Measurements from ENCODE around the gene TAF3. TPM values are rescaled to one million over a fixed set of nuclear protein-coding genes. Genes with fewer than 3 reads are reported as not detected.

The TAF3 gene
- polyA plus RNA-seq, 3 donors: 1.6 to 3.9 (median 3.4) TPM

DNA sequence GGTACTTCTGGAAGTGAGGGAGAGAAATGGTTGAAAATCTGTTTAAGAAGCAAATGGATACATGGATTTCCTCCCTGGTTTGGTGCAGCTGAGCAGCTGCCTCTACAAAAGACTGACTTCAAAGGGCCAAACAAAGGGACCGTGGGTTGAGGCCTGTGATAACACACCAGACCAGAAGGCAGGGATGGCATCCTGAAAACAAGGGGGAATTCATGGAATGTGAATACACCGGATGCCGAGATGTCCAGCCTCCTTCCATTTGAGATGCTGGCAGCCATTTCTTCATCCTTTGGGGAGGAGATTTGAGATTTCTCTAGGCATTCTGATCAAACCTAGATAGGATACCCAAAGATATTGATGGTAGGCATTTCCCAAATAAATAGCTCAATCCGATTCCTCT lies 36.9 kb downstream of the TAF3 start:
- no peak for DNase-seq
- Mint-ChIP-seq H3K9me3 (peaks cover 4 to 14% (median 10%) of the 10 kb centered on the region in 7 donors), H3K4me3 (no peak overlapping the region), H3K4me1 (peaks cover 19% of the 10 kb centered on the region), H3K27me3 (ENCODE audit: low read depth in 3 of 3) (no peaks in the 10 kb centered on the region), H3K36me3 (peaks cover 17 to 23% of the 10 kb centered on the region in 2 donors), H3K27ac (no peak overlapping the region)
- intact Hi-C loops (cut with micrococcal nuclease): no loop called here
- peaks cover 11 to 14% of the 10 kb centered on the region in 2 donors for H3K9me3 ChIP-seq (replicated peaks in 1 of 2; ENCODE audit: control insufficient read depth in 1 of 2, insufficient read depth in 1 of 2, low read length in 2 of 2)
- TF ChIP-seq, protein P1, sequence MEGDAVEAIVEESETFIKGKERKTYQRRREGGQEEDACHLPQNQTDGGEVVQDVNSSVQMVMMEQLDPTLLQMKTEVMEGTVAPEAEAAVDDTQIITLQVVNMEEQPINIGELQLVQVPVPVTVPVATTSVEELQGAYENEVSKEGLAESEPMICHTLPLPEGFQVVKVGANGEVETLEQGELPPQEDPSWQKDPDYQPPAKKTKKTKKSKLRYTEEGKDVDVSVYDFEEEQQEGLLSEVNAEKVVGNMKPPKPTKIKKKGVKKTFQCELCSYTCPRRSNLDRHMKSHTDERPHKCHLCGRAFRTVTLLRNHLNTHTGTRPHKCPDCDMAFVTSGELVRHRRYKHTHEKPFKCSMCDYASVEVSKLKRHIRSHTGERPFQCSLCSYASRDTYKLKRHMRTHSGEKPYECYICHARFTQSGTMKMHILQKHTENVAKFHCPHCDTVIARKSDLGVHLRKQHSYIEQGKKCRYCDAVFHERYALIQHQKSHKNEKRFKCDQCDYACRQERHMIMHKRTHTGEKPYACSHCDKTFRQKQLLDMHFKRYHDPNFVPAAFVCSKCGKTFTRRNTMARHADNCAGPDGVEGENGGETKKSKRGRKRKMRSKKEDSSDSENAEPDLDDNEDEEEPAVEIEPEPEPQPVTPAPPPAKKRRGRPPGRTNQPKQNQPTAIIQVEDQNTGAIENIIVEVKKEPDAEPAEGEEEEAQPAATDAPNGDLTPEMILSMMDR (IDR thresholded peaks at IDR 0.05): no peak
- no peaks in the 10 kb centered on the region for H3K4me1 ChIP-seq (ENCODE audit: control insufficient read depth in 1 of 2, insufficient read depth in 2 of 2, low read length in 2 of 2)
- H3K27ac ChIP-seq (ENCODE audit: low read depth in 1 of 2, low read length in 2 of 2): no peak overlapping the region
- no peak overlapping the region for H3K9ac ChIP-seq (ENCODE audit: insufficient read depth, low read length, poor library complexity, severe bottlenecking)
- no peak overlapping the region for H3K4me3 ChIP-seq (replicated peaks in 1 of 3; ENCODE audit: low read depth in 2 of 3, low read length in 3 of 3)
- peaks cover 24% of the 10 kb centered on the region for H4K20me1 ChIP-seq (ENCODE audit: insufficient read depth, low read length)
- peaks cover 10% of the 10 kb centered on the region for H3K79me2 ChIP-seq (ENCODE audit: insufficient read depth, low read length)
- no peaks in the 10 kb centered on the region for H3K27me3 ChIP-seq (ENCODE audit: control insufficient read depth in 2 of 2, insufficient read depth in 2 of 2, low read length in 2 of 2)
- WGBS (ENCODE audit: insufficient coverage): 100% methylated on average over 1 of the region's 4 CpGs
- no peak overlapping the region for H3K4me2 ChIP-seq (replicated peaks; ENCODE audit: extremely low read depth, low read length, poor library complexity, severe bottlenecking)
- no peak overlapping the region for H2AFZ ChIP-seq (ENCODE audit: insufficient read depth, low read depth, low read length, poor library complexity, severe bottlenecking)
- H3K36me3 ChIP-seq (replicated peaks in 1 of 2; ENCODE audit: control insufficient read depth in 1 of 2, insufficient read depth in 2 of 2, low read length in 2 of 2): peaks cover 0 to 3% of the 10 kb centered on the region in 2 donors

DNA sequence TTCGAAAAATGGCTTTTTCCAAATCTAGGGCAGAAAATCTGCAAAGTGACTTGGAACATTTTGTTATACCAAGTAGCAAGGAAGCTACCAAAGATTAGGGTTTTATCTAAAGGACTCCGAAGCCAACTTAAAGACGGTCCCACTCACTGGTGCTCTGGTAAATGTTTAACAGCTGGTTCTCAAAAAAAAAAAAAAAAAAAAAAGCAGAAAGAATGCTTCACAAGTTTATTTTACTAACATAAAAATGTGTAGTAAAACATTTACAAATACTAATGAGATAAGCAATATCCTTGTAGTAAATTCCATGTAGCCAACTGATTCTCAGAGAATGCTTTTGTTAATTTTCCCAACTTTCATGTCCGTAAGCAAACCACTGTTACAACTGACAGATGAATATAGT lies 38.4 kb downstream of the TAF3 start:
- Histone ChIP-seq H3K36me3 (replicated peaks in 1 of 2; ENCODE audit: control insufficient read depth in 1 of 2, insufficient read depth in 2 of 2, low read length in 2 of 2) (peaks cover 0 to 9% of the 10 kb centered on the region in 2 donors), H3K4me2 (replicated peaks; ENCODE audit: extremely low read depth, low read length, poor library complexity, severe bottlenecking) (no peak overlapping the region), H2AFZ (ENCODE audit: insufficient read depth, low read depth, low read length, poor library complexity, severe bottlenecking) (no peak overlapping the region), H3K9me3 (replicated peaks in 1 of 2; ENCODE audit: control insufficient read depth in 1 of 2, insufficient read depth in 1 of 2, low read length in 2 of 2) (peaks cover 23% of the 10 kb centered on the region in 2 donors), H3K27me3 (ENCODE audit: control insufficient read depth in 2 of 2, insufficient read depth in 2 of 2, low read length in 2 of 2) (no peaks in the 10 kb centered on the region), H3K27ac (ENCODE audit: low read depth in 1 of 2, low read length in 2 of 2) (no peak overlapping the region), H3K9ac (ENCODE audit: insufficient read depth, low read length, poor library complexity, severe bottlenecking) (no peak overlapping the region), H3K79me2 (ENCODE audit: insufficient read depth, low read length) (peaks cover 13% of the 10 kb centered on the region), H3K4me1 (ENCODE audit: control insufficient read depth in 1 of 2, insufficient read depth in 2 of 2, low read length in 2 of 2) (no peaks in the 10 kb centered on the region), H3K4me3 (replicated peaks in 1 of 3; ENCODE audit: low read depth in 2 of 3, low read length in 3 of 3) (no peak overlapping the region), H4K20me1 (ENCODE audit: insufficient read depth, low read length) (peaks cover 24% of the 10 kb centered on the region)
- Mint-ChIP-seq H3K36me3 (peaks cover 11 to 19% of the 10 kb centered on the region in 2 donors), H3K27ac (no peak overlapping the region), H3K27me3 (ENCODE audit: low read depth in 3 of 3) (no peaks in the 10 kb centered on the region), H3K4me3 (no peak overlapping the region), H3K4me1 (peaks cover 19% of the 10 kb centered on the region), H3K9me3 (peaks cover 12 to 26% (median 20%) of the 10 kb centered on the region in 7 donors)
- DNase-seq: no peak
- intact Hi-C loops (cut with micrococcal nuclease): no loop called here
- WGBS (ENCODE audit: insufficient coverage): no CpG with 5 or more reads among the region's 4 CpGs
- TF ChIP-seq, protein P1 (IDR thresholded peaks at IDR 0.05): no peak
